DOHH2 (cell line): ENCODE data around the gene HYAL2.

ENCODE experiments used
- H3F3A ChIP-seq: fragments of 200-600 bp; sonication (generic), shearing (Covaris generic); 2 replicates; pipeline ENCODE4 v1.6.0; 2016; ENCODE audit warnings: antibody characterized with exemption, mild to moderate bottlenecking; ENCODE audit not compliant: control insufficient read depth, insufficient read depth
- H3K27ac ChIP-seq: fragments of 200-600 bp; sonication (generic); 2 replicates; pipeline ENCODE4 v1.5.1; 2014; ENCODE audit warnings: low read depth, mild to moderate bottlenecking, low read length, moderate library complexity
- H3K27me3 ChIP-seq: fragments of 200-600 bp; sonication (generic); 2 replicates; pipeline ENCODE4 v1.6.1; 2014; ENCODE audit warnings: mild to moderate bottlenecking, low read length, mixed read lengths; ENCODE audit not compliant: control insufficient read depth
- H3K36me3 ChIP-seq: fragments of 200-600 bp; sonication (generic); 2 replicates; pipeline ENCODE4 v1.6.1; 2014; ENCODE audit warnings: mild to moderate bottlenecking, low read length, moderate library complexity, mixed read lengths; ENCODE audit not compliant: control insufficient read depth
- H3K4me1 ChIP-seq: fragments of 200-600 bp; sonication (generic); 2 replicates; pipeline ENCODE4 v1.6.1; 2014; ENCODE audit warnings: mild to moderate bottlenecking, low read length, mixed read lengths; ENCODE audit not compliant: control insufficient read depth
- H3K4me2 ChIP-seq: fragments of 200-600 bp; sonication (generic); 2 replicates; pipeline ENCODE4 v1.6.0; 2014; ENCODE audit warnings: mild to moderate bottlenecking, low read length, moderate library complexity
- H3K4me3 ChIP-seq: fragments of 200-600 bp; sonication (generic); 2 replicates; pipeline ENCODE4 v1.5.1; 2014; ENCODE audit warnings: mild to moderate bottlenecking, low read length, mixed read lengths
- H3K79me2 ChIP-seq: fragments of 200-600 bp; sonication (generic); 2 replicates; pipeline ENCODE4 v1.6.1; 2014; ENCODE audit warnings: mild to moderate bottlenecking, low read length, mixed read lengths; ENCODE audit not compliant: control insufficient read depth
- H3K9me2 ChIP-seq: fragments of 200-600 bp; sonication (generic); replicated peaks from 2 replicates; pipeline ENCODE4 v1.6.1; 2014; ENCODE audit warnings: mild to moderate bottlenecking, low read length, mixed read lengths; ENCODE audit not compliant: control insufficient read depth
- H3K9me3 ChIP-seq: fragments of 200-600 bp; sonication (generic); 2 replicates; pipeline ENCODE4 v1.6.1; 2014; ENCODE audit warnings: antibody characterized with exemption, low read length, mixed read lengths; ENCODE audit not compliant: control insufficient read depth, insufficient read depth
- H4K20me1 ChIP-seq: fragments of 200-600 bp; sonication (generic); 2 replicates; pipeline ENCODE4 v1.6.0; 2014; ENCODE audit warnings: low read depth, mild to moderate bottlenecking, antibody characterized with exemption, low read length, moderate library complexity; ENCODE audit not compliant: control insufficient read depth, insufficient read depth
- EZH2phosphoT487 ChIP-seq: fragments of 200-600 bp; sonication (generic); IDR thresholded peaks from 2 replicates; pipeline ENCODE4 v1.6.1; 2017; ENCODE audit warnings: borderline replicate concordance, mild to moderate bottlenecking, antibody characterized with exemption, low read length, moderate library complexity, mixed read lengths
- TF ChIP-seq, protein P1 (sequence below): fragments of 200-600 bp; sonication (generic); IDR thresholded peaks from one replicate; pipeline ENCODE4 v1.5.1; 2014; ENCODE audit warnings: antibody characterized with exemption, mild to moderate bottlenecking, low read depth, low read length; ENCODE audit not compliant: poor library complexity, severe bottlenecking

Gene HYAL2

DNA sequence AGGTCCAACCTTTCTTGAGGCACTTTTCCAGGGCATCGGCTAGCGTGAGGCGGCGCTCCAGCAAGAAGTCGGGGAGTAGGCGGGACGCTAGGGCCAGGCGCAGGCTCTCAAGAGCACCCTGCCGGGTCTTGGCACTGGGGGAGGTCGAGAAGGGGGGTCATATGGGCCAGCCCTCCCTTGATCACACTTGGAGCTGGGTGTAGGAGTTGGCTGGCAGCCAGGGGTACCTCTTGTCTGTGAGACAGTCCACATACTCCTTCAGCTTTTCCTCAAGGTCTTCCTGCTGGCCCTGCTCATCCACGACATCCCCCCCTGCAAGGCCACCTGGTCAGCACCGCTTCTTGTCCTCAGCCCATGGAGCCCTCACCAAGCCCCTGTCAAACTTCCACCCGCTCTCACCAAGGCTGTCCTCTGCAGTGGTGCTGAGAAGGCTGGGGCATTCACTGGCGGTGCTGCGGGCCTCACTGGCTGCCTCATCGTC lies 32.3 kb downstream of the HYAL2 start:
- TF ChIP-seq, protein P1, sequence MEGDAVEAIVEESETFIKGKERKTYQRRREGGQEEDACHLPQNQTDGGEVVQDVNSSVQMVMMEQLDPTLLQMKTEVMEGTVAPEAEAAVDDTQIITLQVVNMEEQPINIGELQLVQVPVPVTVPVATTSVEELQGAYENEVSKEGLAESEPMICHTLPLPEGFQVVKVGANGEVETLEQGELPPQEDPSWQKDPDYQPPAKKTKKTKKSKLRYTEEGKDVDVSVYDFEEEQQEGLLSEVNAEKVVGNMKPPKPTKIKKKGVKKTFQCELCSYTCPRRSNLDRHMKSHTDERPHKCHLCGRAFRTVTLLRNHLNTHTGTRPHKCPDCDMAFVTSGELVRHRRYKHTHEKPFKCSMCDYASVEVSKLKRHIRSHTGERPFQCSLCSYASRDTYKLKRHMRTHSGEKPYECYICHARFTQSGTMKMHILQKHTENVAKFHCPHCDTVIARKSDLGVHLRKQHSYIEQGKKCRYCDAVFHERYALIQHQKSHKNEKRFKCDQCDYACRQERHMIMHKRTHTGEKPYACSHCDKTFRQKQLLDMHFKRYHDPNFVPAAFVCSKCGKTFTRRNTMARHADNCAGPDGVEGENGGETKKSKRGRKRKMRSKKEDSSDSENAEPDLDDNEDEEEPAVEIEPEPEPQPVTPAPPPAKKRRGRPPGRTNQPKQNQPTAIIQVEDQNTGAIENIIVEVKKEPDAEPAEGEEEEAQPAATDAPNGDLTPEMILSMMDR = no peak
- TF ChIP-seq EZH2phosphoT487 = no peak
- Histone ChIP-seq H3K79me2 (peaks cover 32% of the 10 kb centered on the region), H3K27me3 (no peaks in the 10 kb centered on the region), H3K9me3 (no peaks in the 10 kb centered on the region), H3K4me3 (no peak overlapping the region), H3K4me1 (peaks cover 16% of the 10 kb centered on the region), H4K20me1 (no peaks in the 10 kb centered on the region), H3F3A (no peaks in the 10 kb centered on the region), H3K9me2 (no peaks in the 10 kb centered on the region), H3K36me3 (peaks cover 55% of the 10 kb centered on the region), H3K27ac (no peak overlapping the region), H3K4me2 (peak overlapping the region; percentile 82)

DNA sequence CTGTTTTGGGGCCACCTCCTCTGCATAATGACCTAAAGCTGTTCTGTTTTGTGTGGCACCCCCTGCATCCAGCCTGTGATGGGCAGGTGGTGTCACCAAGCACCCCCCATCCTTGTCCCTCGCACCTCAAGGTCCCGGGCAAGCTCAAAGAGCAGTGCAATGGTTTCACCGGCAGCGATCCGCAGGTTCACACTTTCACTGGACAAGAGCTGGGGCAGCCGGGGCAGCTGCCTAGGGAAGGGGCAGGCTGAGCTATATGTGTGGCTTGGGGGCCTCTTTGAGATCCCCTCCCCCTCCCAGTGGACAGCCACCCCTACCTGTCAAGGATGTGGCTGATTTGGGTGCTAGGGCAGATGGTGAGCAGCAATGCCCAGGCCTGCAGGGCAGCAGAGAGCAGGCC lies 33.4 kb downstream of the HYAL2 start:
- H3K9me2 ChIP-seq = no peaks in the 10 kb centered on the region
- H4K20me1 ChIP-seq = no peaks in the 10 kb centered on the region
- no peak for TF ChIP-seq EZH2phosphoT487
- TF ChIP-seq, protein P1 = no peak
- no peaks in the 10 kb centered on the region for H3K27me3 ChIP-seq
- peaks cover 55% of the 10 kb centered on the region for H3K36me3 ChIP-seq
- H3K27ac ChIP-seq = no peak overlapping the region
- H3K4me2 ChIP-seq = no peak overlapping the region
- H3K9me3 ChIP-seq = no peaks in the 10 kb centered on the region
- H3K4me3 ChIP-seq = no peak overlapping the region
- H3K79me2 ChIP-seq = peaks cover 32% of the 10 kb centered on the region
- H3F3A ChIP-seq = no peaks in the 10 kb centered on the region; the same call in 1 of the 2 replicates
- H3K4me1 ChIP-seq = peaks cover 16% of the 10 kb centered on the region

DNA sequence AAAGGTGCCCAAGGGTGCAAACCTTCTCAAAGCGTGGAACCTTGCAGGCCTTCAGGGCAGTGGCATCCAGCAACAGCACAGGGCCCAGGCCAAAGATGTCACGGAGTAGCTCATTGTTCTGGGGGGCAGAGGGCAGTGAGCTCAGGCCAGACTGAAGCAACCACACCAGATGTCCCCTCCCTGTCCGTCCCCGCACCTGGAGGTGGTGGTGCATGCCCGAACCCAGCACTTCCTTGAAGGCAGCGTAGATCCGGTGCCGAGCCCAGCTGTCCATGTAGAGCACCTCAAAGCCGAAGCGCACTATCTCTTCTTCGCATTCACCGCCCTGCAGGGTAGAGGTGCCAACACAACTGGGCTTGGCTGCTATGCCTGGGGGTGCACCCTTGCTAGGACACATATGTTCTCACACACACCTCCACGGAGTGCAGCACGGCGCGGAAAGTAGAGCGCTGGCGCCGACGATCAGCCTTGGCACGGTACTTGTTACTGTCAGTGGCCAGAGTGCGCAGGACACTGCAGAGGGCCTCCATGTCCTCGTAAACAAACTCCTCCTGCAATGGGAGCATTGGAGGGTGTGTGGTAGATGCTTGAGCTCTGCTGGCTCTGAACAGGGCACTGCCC lies 34.0 kb downstream of the HYAL2 start:
- Histone ChIP-seq H4K20me1 (no peaks in the 10 kb centered on the region), H3K4me3 (no peak overlapping the region), H3K79me2 (peaks cover 32% of the 10 kb centered on the region), H3K36me3 (peaks cover 55% of the 10 kb centered on the region), H3K9me2 (no peaks in the 10 kb centered on the region), H3K27me3 (no peaks in the 10 kb centered on the region), H3F3A (no peaks in the 10 kb centered on the region; the same call in 1 of the 2 replicates), H3K9me3 (no peaks in the 10 kb centered on the region), H3K4me1 (peaks cover 16% of the 10 kb centered on the region), H3K4me2 (no peak overlapping the region), H3K27ac (no peak overlapping the region)
- no peak for TF ChIP-seq EZH2phosphoT487
- TF ChIP-seq, protein P1 = no peak
